GM12878 (cell line): ENCODE results near the gene PPL. TPM values are rescaled to one million over a fixed set of nuclear protein-coding genes. Genes with fewer than 3 reads are reported as not detected.

Experiments used
- ATAC-seq: fragments of 200-7000 bp; cut with Tn5 transposase; 3 replicates; pipeline ENCODE4 v1.9.1; 2020; ENCODE audit warnings: mild to moderate bottlenecking, moderate library complexity
- BruUV-seq: library from RNA; stranded (reverse); fragments of 400-500 nt; replicated peaks from 2 replicates; lab custom pipeline; 2021; lab: Mats Ljungman, UMichigan
- CTCF ChIA-PET: fragments of 300-600 bp; sonication (Branson Sonifier 250); formaldehyde crosslinking; extraction: SDS; loops from one replicate; lab custom pipeline; 2021; ENCODE audit warnings: inconsistent platforms; lab: Yijun Ruan, JAX
- POLR2A ChIA-PET: fragments of 350-600 bp; formaldehyde crosslinking; extraction: SDS; loops from one replicate; lab custom pipeline; 2021; ENCODE audit warnings: inconsistent platforms; lab: Charles Lee
- RAD21 ChIA-PET: fragments of 300-600 bp; sonication (Branson Sonifier 250); formaldehyde crosslinking; loops from one replicate; lab custom pipeline; 2023; ENCODE audit warnings: antibody characterized with exemption; ENCODE audit not compliant: unreplicated experiment; lab: Charles Lee
- SMC1A ChIA-PET: fragments of 300-600 bp; sonication (Branson Sonifier 250); formaldehyde crosslinking; loops from one replicate; lab custom pipeline; 2023; ENCODE audit not compliant: unreplicated experiment, uncharacterized antibody; lab: Charles Lee
- DNase-seq: peaks from one replicate; pipeline ENCODE4 v3.0.0-alpha.2; 2011; ENCODE audit warnings: low read depth, low spot score
- FAIRE-seq: peaks from 3 replicates; lab custom pipeline; 2011; peaks lifted over from hg19 to GRCh38; lab: Jason Lieb, UNC
- H2AFZ ChIP-seq: 2 replicates; pipeline ENCODE4 v1.6.0; 2011; ENCODE audit warnings: low read depth, low read length, control low read depth; ENCODE audit not compliant: control insufficient read depth
- H3K27ac ChIP-seq: 2 replicates; pipeline ENCODE4 v1.5.1; 2011; ENCODE audit warnings: control low read depth; ENCODE audit not compliant: control insufficient read depth, insufficient read depth
- H3K27me3 ChIP-seq, 2 experiments: replicated peaks in 1 of 2; 2 replicates each; pipeline versions ENCODE4 v1.6.0 to v1.6.1; 2011; ENCODE audit warnings: low read length in 1 of 2; ENCODE audit not compliant: control insufficient read depth in 2 of 2, insufficient read depth in 2 of 2
- H3K36me3 ChIP-seq, 2 experiments: 2 replicates each; pipeline ENCODE4 v1.5.1; 2011; ENCODE audit warnings: low read length in 1 of 2; ENCODE audit not compliant: control insufficient read depth in 2 of 2, insufficient read depth in 2 of 2
- H3K4me1 ChIP-seq: 2 replicates; pipeline ENCODE4 v1.6.1; 2011; ENCODE audit warnings: mild to moderate bottlenecking, low read length, moderate library complexity, mixed read lengths; ENCODE audit not compliant: control insufficient read depth, insufficient read depth
- H3K4me2 ChIP-seq: 2 replicates; pipeline ENCODE4 v1.6.0; 2011; ENCODE audit warnings: control low read depth; ENCODE audit not compliant: control insufficient read depth, insufficient read depth
- H3K4me3 ChIP-seq: fragments of 200-600 bp; sonication (generic); 2 replicates; pipeline ENCODE4 v1.5.1; 2016
- H3K79me2 ChIP-seq: 2 replicates; pipeline ENCODE4 v1.6.0; 2011; ENCODE audit warnings: low read length; ENCODE audit not compliant: control insufficient read depth, insufficient read depth
- H3K9ac ChIP-seq: 2 replicates; pipeline ENCODE4 v1.8.0; 2011; ENCODE audit warnings: low read length, control low read depth, mixed read lengths; ENCODE audit not compliant: control insufficient read depth, insufficient read depth
- H3K9me3 ChIP-seq: replicated peaks from 3 replicates; pipeline ENCODE4 v1.5.1; 2011; ENCODE audit warnings: mild to moderate bottlenecking, low read length; ENCODE audit not compliant: control insufficient read depth, insufficient read depth
- H4K20me1 ChIP-seq: 2 replicates; pipeline ENCODE4 v1.6.0; 2011; ENCODE audit not compliant: control insufficient read depth, insufficient read depth
- IRF5 ChIP-seq: fragments of 450-650 bp; IDR thresholded peaks from 2 replicates; pipeline ENCODE4 v1.6.1; 2017; ENCODE audit warnings: borderline replicate concordance
- MEF2A ChIP-seq: IDR thresholded peaks from 2 replicates; pipeline ENCODE4 v1.6.1; 2011; ENCODE audit warnings: low read depth, mild to moderate bottlenecking, low read length, moderate library complexity; ENCODE audit not compliant: insufficient read depth
- NR2F1 ChIP-seq: fragments of 450-650 bp; conservative IDR thresholded peaks from 2 replicates; pipeline ENCODE4 v1.6.1; 2017; ENCODE audit warnings: mild to moderate bottlenecking
- RFX5 ChIP-seq: IDR thresholded peaks from 2 replicates; pipeline ENCODE4 v1.6.1; 2011; ENCODE audit warnings: low read depth, low read length, improper control_type of control experiment
- SMAD1 ChIP-seq: fragments of 450-650 bp; IDR thresholded peaks from 2 replicates; pipeline ENCODE4 v1.6.1; 2018; ENCODE audit warnings: mild to moderate bottlenecking, low read depth; ENCODE audit not compliant: partially characterized antibody
- WGBS: methylation state at CpG from one replicate; pipeline ENCODE4 v1.1.6; 2016; ENCODE audit warnings: low lambda C conversion rate; ENCODE audit not compliant: insufficient replicate concordance, insufficient coverage; ENCODE audit errors: missing lambda C conversion rate; 5-methylcytosine and 5-hydroxymethylcytosine counted together
- in situ Hi-C: fragments of 300-500 bp; cut with MboI; formaldehyde crosslinking; loops from 9 replicates; pipeline ENCODE4 v1.14.3; 2018; ENCODE audit warnings: mixed read lengths
- intact Hi-C: fragments of 100-400 bp; cut with micrococcal nuclease; formaldehyde crosslinking; loops from one replicate; pipeline ENCODE4 v1.14.2; 2022; ENCODE audit not compliant: unreplicated experiment
- polyA plus RNA-seq, 11 experiments: library from polyadenylated mRNA; depleted of rRNA in 4 of 11; unstranded in 6 of 11; stranded (reverse) in 5 of 11; fragments of >200 nt; fragmentation: Nextera tagmentation in 4 of 11; fragmentation: Illumina TruSeq in 1 of 11; extraction: Ambion mirVana in 4 of 11; extraction: Trizol in 1 of 11; gene quantifications; 1 replicate in 1 of 11; 2 replicates in 10 of 11; pipeline versions ENCODE4 v1.2.1 to v1.2.3, GENCODE V29; 2011 to 2016; ENCODE audit warnings: inconsistent platforms in 2 of 11, missing spikeins in 2 of 11, low read depth in 1 of 11
- total RNA-seq, 4 experiments: library from RNA; depleted of rRNA in 3 of 4; stranded (reverse); fragments of >200 nt in 3 of 4; fragmentation: Illumina TruSeq in 1 of 4; extraction: Trizol in 1 of 4; gene quantifications; 2 replicates each; pipeline versions ENCODE4 v1.2.1 to v1.2.3, GENCODE V29; 2013 to 2021
- TF ChIP-seq, protein P1 (sequence below): IDR thresholded peaks from 2 replicates; pipeline ENCODE4 v1.6.1; 2011; ENCODE audit warnings: low read depth, low read length, improper control_type of control experiment, borderline replicate concordance

PPL gene
- total and polyA plus RNA-seq, 10 of the 15 experiments (the other 5 are each of a cell fraction or from before 2014, with no cell fraction given): 0.03 to 0.47 (median 0.05) TPM; not detected in 2

GRCh38 chr16:4886151-4886550 lies 50.8 kb downstream of the PPL start:
- Histone ChIP-seq H3K4me3 (no peak overlapping the region), H3K27me3 (no peaks in the 10 kb centered on the region), H3K27ac (no peak overlapping the region), H3K79me2 (no peaks in the 10 kb centered on the region), H4K20me1 (no peaks in the 10 kb centered on the region), H3K36me3 (peaks cover 0 to 8% of the 10 kb centered on the region in 2 experiments; a peak in 3 of 4 replicates), H3K9me3 (no peaks in the 10 kb centered on the region), H3K9ac (no peak overlapping the region), H3K4me2 (no peak overlapping the region), H2AFZ (no peak overlapping the region), H3K4me1 (no peaks in the 10 kb centered on the region)
- no peak for ATAC-seq
- DNase-seq: no peak
- CTCF ChIA-PET: no interaction called here
- no peak for FAIRE-seq
- WGBS: 95% methylated on average over 5 of the region's 5 CpGs
- POLR2A ChIA-PET: no interaction called here
- SMC1A ChIA-PET: no interaction called here
- RAD21 ChIA-PET: no interaction called here
- in situ Hi-C loops (no loop called here), intact Hi-C loops (no loop called here)
- BruUV-seq: no TSS peak
- TF ChIP-seq RFX5 (no peak), NR2F1 (no peak), MEF2A (no peak), IRF5 (no peak), SMAD1 (no peak)
- TF ChIP-seq, protein P1, sequence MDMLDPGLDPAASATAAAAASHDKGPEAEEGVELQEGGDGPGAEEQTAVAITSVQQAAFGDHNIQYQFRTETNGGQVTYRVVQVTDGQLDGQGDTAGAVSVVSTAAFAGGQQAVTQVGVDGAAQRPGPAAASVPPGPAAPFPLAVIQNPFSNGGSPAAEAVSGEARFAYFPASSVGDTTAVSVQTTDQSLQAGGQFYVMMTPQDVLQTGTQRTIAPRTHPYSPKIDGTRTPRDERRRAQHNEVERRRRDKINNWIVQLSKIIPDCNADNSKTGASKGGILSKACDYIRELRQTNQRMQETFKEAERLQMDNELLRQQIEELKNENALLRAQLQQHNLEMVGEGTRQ: no peak
